DOHH2 (cell line): Measurements from ENCODE around the gene SIRT1.

ENCODE experiments used
- H3F3A ChIP-seq: fragments of 200-600 bp; sonication (generic), shearing (Covaris generic); 2 replicates; pipeline ENCODE4 v1.6.0; 2016; ENCODE audit warnings: antibody characterized with exemption, mild to moderate bottlenecking; ENCODE audit not compliant: control insufficient read depth, insufficient read depth
- H3K27ac ChIP-seq: fragments of 200-600 bp; sonication (generic); 2 replicates; pipeline ENCODE4 v1.5.1; 2014; ENCODE audit warnings: low read depth, mild to moderate bottlenecking, low read length, moderate library complexity
- H3K27me3 ChIP-seq: fragments of 200-600 bp; sonication (generic); 2 replicates; pipeline ENCODE4 v1.6.1; 2014; ENCODE audit warnings: mild to moderate bottlenecking, low read length, mixed read lengths; ENCODE audit not compliant: control insufficient read depth
- H3K36me3 ChIP-seq: fragments of 200-600 bp; sonication (generic); 2 replicates; pipeline ENCODE4 v1.6.1; 2014; ENCODE audit warnings: mild to moderate bottlenecking, low read length, moderate library complexity, mixed read lengths; ENCODE audit not compliant: control insufficient read depth
- H3K4me1 ChIP-seq: fragments of 200-600 bp; sonication (generic); 2 replicates; pipeline ENCODE4 v1.6.1; 2014; ENCODE audit warnings: mild to moderate bottlenecking, low read length, mixed read lengths; ENCODE audit not compliant: control insufficient read depth
- H3K4me2 ChIP-seq: fragments of 200-600 bp; sonication (generic); 2 replicates; pipeline ENCODE4 v1.6.0; 2014; ENCODE audit warnings: mild to moderate bottlenecking, low read length, moderate library complexity
- H3K4me3 ChIP-seq: fragments of 200-600 bp; sonication (generic); 2 replicates; pipeline ENCODE4 v1.5.1; 2014; ENCODE audit warnings: mild to moderate bottlenecking, low read length, mixed read lengths
- H3K79me2 ChIP-seq: fragments of 200-600 bp; sonication (generic); 2 replicates; pipeline ENCODE4 v1.6.1; 2014; ENCODE audit warnings: mild to moderate bottlenecking, low read length, mixed read lengths; ENCODE audit not compliant: control insufficient read depth
- H3K9me2 ChIP-seq: fragments of 200-600 bp; sonication (generic); replicated peaks from 2 replicates; pipeline ENCODE4 v1.6.1; 2014; ENCODE audit warnings: mild to moderate bottlenecking, low read length, mixed read lengths; ENCODE audit not compliant: control insufficient read depth
- H3K9me3 ChIP-seq: fragments of 200-600 bp; sonication (generic); 2 replicates; pipeline ENCODE4 v1.6.1; 2014; ENCODE audit warnings: antibody characterized with exemption, low read length, mixed read lengths; ENCODE audit not compliant: control insufficient read depth, insufficient read depth
- H4K20me1 ChIP-seq: fragments of 200-600 bp; sonication (generic); 2 replicates; pipeline ENCODE4 v1.6.0; 2014; ENCODE audit warnings: low read depth, mild to moderate bottlenecking, antibody characterized with exemption, low read length, moderate library complexity; ENCODE audit not compliant: control insufficient read depth, insufficient read depth
- CTCF ChIP-seq: fragments of 200-600 bp; sonication (generic); IDR thresholded peaks from one replicate; pipeline ENCODE4 v1.5.1; 2014; ENCODE audit warnings: antibody characterized with exemption, mild to moderate bottlenecking, low read depth, low read length; ENCODE audit not compliant: poor library complexity, severe bottlenecking
- EZH2phosphoT487 ChIP-seq: fragments of 200-600 bp; sonication (generic); IDR thresholded peaks from 2 replicates; pipeline ENCODE4 v1.6.1; 2017; ENCODE audit warnings: borderline replicate concordance, mild to moderate bottlenecking, antibody characterized with exemption, low read length, moderate library complexity, mixed read lengths

The SIRT1 gene

GRCh38 chr10:67925449-67926005 is 41.1 kb downstream of the SIRT1 start:
- H3K79me2 ChIP-seq = no peaks in the 10 kb centered on the region
- H4K20me1 ChIP-seq = no peaks in the 10 kb centered on the region
- H3K9me3 ChIP-seq = no peaks in the 10 kb centered on the region
- H3K36me3 ChIP-seq = peaks cover 25% of the 10 kb centered on the region
- H3F3A ChIP-seq = peaks cover 8% of the 10 kb centered on the region
- TF ChIP-seq EZH2phosphoT487 (no peak), CTCF (no peak)
- no peak overlapping the region for H3K4me2 ChIP-seq
- H3K9me2 ChIP-seq = no peaks in the 10 kb centered on the region
- no peaks in the 10 kb centered on the region for H3K27me3 ChIP-seq
- H3K27ac ChIP-seq = no peak overlapping the region
- H3K4me1 ChIP-seq = no peaks in the 10 kb centered on the region
- H3K4me3 ChIP-seq = no peak overlapping the region

GRCh38 chr10:67926951-67927350 is 42.5 kb downstream of the SIRT1 start:
- Histone ChIP-seq H3K9me3 (no peaks in the 10 kb centered on the region), H3K36me3 (peaks cover 26% of the 10 kb centered on the region), H3K27me3 (no peaks in the 10 kb centered on the region), H3K9me2 (no peaks in the 10 kb centered on the region), H3K4me2 (no peak overlapping the region), H4K20me1 (no peaks in the 10 kb centered on the region), H3K4me3 (no peak overlapping the region), H3K79me2 (no peaks in the 10 kb centered on the region), H3K4me1 (no peaks in the 10 kb centered on the region), H3F3A (peaks cover 4% of the 10 kb centered on the region), H3K27ac (no peak overlapping the region)
- TF ChIP-seq CTCF (no peak), EZH2phosphoT487 (no peak)

GRCh38 chr10:67933199-67933598 is 48.7 kb downstream of the SIRT1 start:
- TF ChIP-seq CTCF (no peak), EZH2phosphoT487 (no peak)
- H3K4me3 ChIP-seq = no peak overlapping the region
- H3K4me2 ChIP-seq = no peak overlapping the region
- H3K27me3 ChIP-seq = no peaks in the 10 kb centered on the region
- H3K4me1 ChIP-seq = no peaks in the 10 kb centered on the region
- no peaks in the 10 kb centered on the region for H3K9me2 ChIP-seq
- no peaks in the 10 kb centered on the region for H3K79me2 ChIP-seq
- no peaks in the 10 kb centered on the region for H3K9me3 ChIP-seq
- no peak overlapping the region for H3K27ac ChIP-seq
- peaks cover 6% of the 10 kb centered on the region; the same call in 1 of the 2 replicates for H3F3A ChIP-seq
- no peaks in the 10 kb centered on the region for H4K20me1 ChIP-seq
- H3K36me3 ChIP-seq = peaks cover 21% of the 10 kb centered on the region

GRCh38 chr10:67934336-67934735 is 49.9 kb downstream of the SIRT1 start:
- Histone ChIP-seq H3K9me3 (no peaks in the 10 kb centered on the region), H3K36me3 (peaks cover 23% of the 10 kb centered on the region), H3K9me2 (no peaks in the 10 kb centered on the region), H3K79me2 (no peaks in the 10 kb centered on the region), H3K4me1 (no peaks in the 10 kb centered on the region), H3K4me2 (no peak overlapping the region), H3K27me3 (no peaks in the 10 kb centered on the region), H3K27ac (no peak overlapping the region), H3K4me3 (no peak overlapping the region), H3F3A (peaks cover 6% of the 10 kb centered on the region; the same call in 1 of the 2 replicates), H4K20me1 (no peaks in the 10 kb centered on the region)
- TF ChIP-seq EZH2phosphoT487 = no peak
- no peak for TF ChIP-seq CTCF
